H9 (cell line): ENCODE results near the gene RHEX. TPM values are rescaled to one million over a fixed set of nuclear protein-coding genes. Genes with fewer than 3 reads are reported as not detected.

Source experiments
- DNase-seq: peaks from one replicate; pipeline ENCODE4 v3.0.0-alpha.2; 2017
- H2AFZ ChIP-seq: one replicate; pipeline ENCODE4 v1.6.1; 2013; ENCODE audit warnings: mild to moderate bottlenecking, low read length, control low read depth, moderate library complexity
- H2AK5ac ChIP-seq: 2 replicates; pipeline ENCODE4 v1.6.1; 2013; ENCODE audit warnings: low read length, control low read depth, mixed read lengths; ENCODE audit not compliant: insufficient read length
- H2BK120ac ChIP-seq: one replicate; pipeline ENCODE4 v1.6.1; 2013; ENCODE audit warnings: low read depth, mild to moderate bottlenecking, low read length, control low read depth, inconsistent platforms; ENCODE audit not compliant: poor library complexity, severe bottlenecking
- H2BK12ac ChIP-seq: 2 replicates; pipeline ENCODE4 v1.6.1; 2013; ENCODE audit warnings: low read length, control low read depth, mixed read lengths, low read depth; ENCODE audit not compliant: insufficient read length
- H2BK15ac ChIP-seq: 2 replicates; pipeline ENCODE4 v1.6.1; 2013; ENCODE audit warnings: low read depth, low read length, control low read depth
- H2BK20ac ChIP-seq: one replicate; pipeline ENCODE4 v1.6.1; 2013; ENCODE audit warnings: low read depth, mild to moderate bottlenecking, low read length, control low read depth, inconsistent platforms; ENCODE audit not compliant: poor library complexity, severe bottlenecking
- H2BK5ac ChIP-seq: 2 replicates; pipeline ENCODE4 v1.6.1; 2013; ENCODE audit warnings: low read length, control low read depth, mixed read lengths; ENCODE audit not compliant: insufficient read length
- H3K14ac ChIP-seq: 2 replicates; pipeline ENCODE4 v1.6.1; 2013; ENCODE audit warnings: low read length, control low read depth; ENCODE audit not compliant: insufficient read depth
- H3K18ac ChIP-seq: 2 replicates; pipeline ENCODE4 v1.6.1; 2013; ENCODE audit warnings: low read depth, mild to moderate bottlenecking, mixed read lengths, low read length, control low read depth; ENCODE audit not compliant: insufficient read length
- H3K23ac ChIP-seq: 2 replicates; pipeline ENCODE4 v1.6.1; 2013; ENCODE audit warnings: low read length, control low read depth, mixed read lengths, low read depth; ENCODE audit not compliant: insufficient read length
- H3K23me2 ChIP-seq: 2 replicates; pipeline ENCODE4 v1.6.1; 2013; ENCODE audit warnings: low read depth, mild to moderate bottlenecking, mixed read lengths, low read length, control low read depth; ENCODE audit not compliant: insufficient read length, poor library complexity, severe bottlenecking
- H3K27ac ChIP-seq: 2 replicates; pipeline ENCODE4 v1.5.1; 2013; ENCODE audit warnings: low read length, control low read depth, mixed read lengths, low read depth; ENCODE audit not compliant: insufficient read length
- H3K27me3 ChIP-seq: 2 replicates; pipeline ENCODE4 v1.6.1; 2013; ENCODE audit warnings: low read length, control low read depth, inconsistent platforms; ENCODE audit not compliant: insufficient read depth
- H3K4ac ChIP-seq: 2 replicates; pipeline ENCODE4 v1.6.1; 2013; ENCODE audit warnings: low read depth, mild to moderate bottlenecking, control low read depth, inconsistent platforms, low read length, moderate library complexity
- H3K4me1 ChIP-seq: 2 replicates; pipeline ENCODE4 v1.6.1; 2013; ENCODE audit warnings: low read length, control low read depth, inconsistent platforms; ENCODE audit not compliant: insufficient read depth
- H3K4me2 ChIP-seq: 2 replicates; pipeline ENCODE4 v1.6.1; 2013; ENCODE audit warnings: low read length, control low read depth, mixed read lengths; ENCODE audit not compliant: insufficient read length, insufficient read depth
- H3K56ac ChIP-seq: 2 replicates; pipeline ENCODE4 v1.6.1; 2013; ENCODE audit warnings: low read depth, mild to moderate bottlenecking, mixed read lengths, low read length, control low read depth; ENCODE audit not compliant: insufficient read length
- H3K79me1 ChIP-seq: 2 replicates; pipeline ENCODE4 v1.6.1; 2013; ENCODE audit warnings: low read depth, mild to moderate bottlenecking, moderate library complexity, low read length, control low read depth, inconsistent platforms; ENCODE audit not compliant: insufficient read depth, poor library complexity, severe bottlenecking
- H3K79me2 ChIP-seq: 2 replicates; pipeline ENCODE4 v1.6.1; 2013; ENCODE audit warnings: low read length, control low read depth, inconsistent platforms; ENCODE audit not compliant: insufficient read depth
- H3K9ac ChIP-seq: 2 replicates; pipeline ENCODE4 v1.6.1; 2013; ENCODE audit warnings: low read length, control low read depth, mixed read lengths; ENCODE audit not compliant: insufficient read length; ENCODE audit errors: extremely low read depth
- H3K9me3 ChIP-seq: one replicate; pipeline ENCODE4 v1.6.1; 2013; ENCODE audit warnings: low read depth, low read length, inconsistent platforms; ENCODE audit not compliant: control insufficient read depth
- H3T11ph ChIP-seq: one replicate; pipeline ENCODE4 v1.6.1; 2013; ENCODE audit warnings: mild to moderate bottlenecking, low read length, control low read depth, inconsistent platforms
- H4K20me1 ChIP-seq: one replicate; pipeline ENCODE4 v1.6.1; 2013; ENCODE audit not compliant: control insufficient read depth, insufficient read length, insufficient read depth
- H4K5ac ChIP-seq: 2 replicates; pipeline ENCODE4 v1.6.1; 2013; ENCODE audit warnings: low read depth, mild to moderate bottlenecking, mixed read lengths, low read length, control low read depth; ENCODE audit not compliant: insufficient read length
- H4K8ac ChIP-seq: replicated peaks from 2 replicates; pipeline ENCODE4 v1.6.1; 2013; ENCODE audit warnings: low read length, control low read depth, mixed read lengths, low read depth; ENCODE audit not compliant: insufficient read length
- H4K91ac ChIP-seq: 2 replicates; pipeline ENCODE4 v1.6.1; 2013; ENCODE audit warnings: low read depth, mild to moderate bottlenecking, moderate library complexity, mixed read lengths, low read length, control low read depth; ENCODE audit not compliant: insufficient read length
- H3K27ac Mint-ChIP-seq, 3 experiments: 2 replicates in 2 of 3; 3 replicates in 1 of 3; pipeline ENCODE4 v1.8.0; 2020 to 2021; ENCODE audit warnings: mixed read lengths in 3 of 3, mild to moderate bottlenecking in 1 of 3, moderate library complexity in 1 of 3
- H3K27me3 Mint-ChIP-seq: 2 replicates; pipeline ENCODE4 v1.8.0; 2021; ENCODE audit warnings: low read depth, mild to moderate bottlenecking, moderate library complexity, mixed read lengths
- H3K36me3 Mint-ChIP-seq, 3 experiments: 2 replicates in 2 of 3; 3 replicates in 1 of 3; pipeline ENCODE4 v1.8.0; 2020 to 2021; ENCODE audit warnings: low read depth in 3 of 3, mixed read lengths in 3 of 3; ENCODE audit not compliant: insufficient read depth in 1 of 3
- H3K4me1 Mint-ChIP-seq, 2 experiments: 2 replicates each; pipeline ENCODE4 v1.8.0; 2020; ENCODE audit warnings: mixed read lengths in 2 of 2
- H3K4me3 Mint-ChIP-seq, 2 experiments: 2 replicates in 1 of 2; 3 replicates in 1 of 2; pipeline ENCODE4 v1.8.0; 2020 to 2021; ENCODE audit warnings: mild to moderate bottlenecking in 2 of 2, mixed read lengths in 2 of 2, moderate library complexity in 1 of 2
- H3K9me3 Mint-ChIP-seq, 2 experiments: 2 replicates in 1 of 2; 3 replicates in 1 of 2; pipeline ENCODE4 v1.8.0; 2020; ENCODE audit warnings: mild to moderate bottlenecking in 2 of 2, mixed read lengths in 2 of 2, moderate library complexity in 1 of 2
- CTCF ChIP-seq: fragments of 200-600 bp; sonication (generic); conservative IDR thresholded peaks from 3 replicates; pipeline ENCODE4 v1.8.0; 2021; ENCODE audit warnings: antibody characterized with exemption, mild to moderate bottlenecking
- WGBS: extraction: QIAGEN DNeasy Blood & Tissue Kit; methylation state at CpG from one replicate; pipeline ENCODE4 v1.1.7; 2013; ENCODE audit warnings: missing lambda C conversion rate, low lambda C conversion rate, mixed read lengths; ENCODE audit not compliant: insufficient read length; ENCODE audit errors: extremely low coverage; 5-methylcytosine and 5-hydroxymethylcytosine counted together
- total RNA-seq: library from RNA; stranded (reverse); gene quantifications from 2 replicates; pipeline ENCODE4 v1.2.1, GENCODE V29; 2021

The RHEX gene
- total RNA-seq, 1 experiment from 2014 or later, result not detected

DNA sequence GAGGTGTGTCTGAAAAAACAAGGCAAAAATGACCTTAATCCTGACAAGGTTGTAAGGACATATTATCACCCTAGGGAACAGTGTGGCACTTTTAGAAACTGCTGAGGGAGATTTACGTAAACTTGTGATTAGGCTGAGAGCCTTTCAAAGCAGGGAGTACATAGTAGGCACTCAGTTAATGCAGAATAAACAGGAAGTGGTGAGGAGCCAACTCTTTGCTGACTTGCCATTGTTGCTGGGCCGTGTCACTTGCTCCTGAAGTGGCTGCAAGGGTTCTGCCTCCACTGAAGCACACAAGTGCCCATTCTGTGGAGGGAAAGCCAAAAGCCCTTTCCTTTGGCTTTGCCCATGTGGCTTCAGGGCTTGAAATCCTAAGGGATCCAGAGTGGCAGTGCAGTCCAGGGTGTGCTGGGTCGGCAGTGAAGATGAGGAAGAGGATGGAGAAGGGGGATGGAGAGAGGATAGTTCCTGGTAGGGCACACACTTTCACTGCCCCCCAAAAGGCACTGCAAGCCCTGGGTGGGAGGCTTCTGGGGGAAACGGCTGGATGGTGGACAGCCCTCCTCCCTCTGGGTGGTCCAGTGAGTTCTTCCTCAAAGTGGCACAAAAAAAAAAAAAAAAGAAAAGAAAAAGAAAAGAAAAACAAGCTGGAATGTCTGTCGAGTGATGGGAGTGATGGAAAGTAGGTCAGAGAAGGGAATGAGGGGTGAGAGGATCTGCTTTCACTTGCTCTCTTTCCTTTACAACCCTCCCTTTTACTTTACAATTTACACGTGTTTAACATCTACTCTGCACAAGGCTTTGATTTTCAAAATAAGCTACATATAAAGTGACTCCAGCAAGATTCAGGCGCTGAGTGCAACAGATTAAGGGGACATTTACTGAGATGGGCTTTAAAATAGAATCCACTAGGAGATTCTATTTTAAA lies 13.7 kb upstream of the RHEX start:
- no peaks in the 10 kb centered on the region for H3K9me3 ChIP-seq
- no peak overlapping the region for H3K23ac ChIP-seq
- DNase-seq, result no peak
- no peak for TF ChIP-seq CTCF
- H3K9ac ChIP-seq, result no peak overlapping the region
- no peak overlapping the region for H2BK120ac ChIP-seq
- H2AFZ ChIP-seq, result no peak overlapping the region
- no peaks in the 10 kb centered on the region for H3K79me2 ChIP-seq
- H2BK20ac ChIP-seq, result no peak overlapping the region
- H3K4me2 ChIP-seq, result no peak overlapping the region
- H2BK12ac ChIP-seq, result no peak overlapping the region
- no peaks in the 10 kb centered on the region; a peak in 1 of 5 replicates for H3K9me3 Mint-ChIP-seq
- H3K23me2 ChIP-seq, result no peaks in the 10 kb centered on the region
- H3K36me3 Mint-ChIP-seq, result no peaks in the 10 kb centered on the region
- H2AK5ac ChIP-seq, result no peak overlapping the region
- H3K18ac ChIP-seq, result no peak overlapping the region
- no peak overlapping the region for H4K5ac ChIP-seq
- H4K91ac ChIP-seq, result no peak overlapping the region
- H3K27me3 Mint-ChIP-seq, result no peaks in the 10 kb centered on the region; the same call in none of the 2 replicates
- H3K4ac ChIP-seq, result no peak overlapping the region
- H4K8ac ChIP-seq, result no peak overlapping the region
- H2BK5ac ChIP-seq, result no peak overlapping the region
- H3K27ac ChIP-seq, result no peak overlapping the region
- no peaks in the 10 kb centered on the region for H4K20me1 ChIP-seq
- no peak overlapping the region for H3K56ac ChIP-seq
- no peak overlapping the region for H3K4me3 Mint-ChIP-seq
- peaks cover 14 to 27% of the 10 kb centered on the region in 2 experiments for H3K4me1 Mint-ChIP-seq
- no peak overlapping the region for H3K27ac Mint-ChIP-seq
- no peaks in the 10 kb centered on the region for H3K27me3 ChIP-seq
- no CpG with 5 or more reads among the region's 7 CpGs for WGBS
- H3K4me1 ChIP-seq, result peaks cover 3% of the 10 kb centered on the region; the same call in 1 of the 2 replicates
- H3K79me1 ChIP-seq, result no peaks in the 10 kb centered on the region
- H3K14ac ChIP-seq, result no peak overlapping the region
- no peak overlapping the region for H2BK15ac ChIP-seq
- no peak overlapping the region for H3T11ph ChIP-seq
